Chondrocyte (in vitro differentiated cells): Measurements from ENCODE around the gene SYNC. TPM values are rescaled to one million over a fixed set of nuclear protein-coding genes. Genes with fewer than 3 reads are reported as not detected.
"Not testable (repeated sequence)": the region's sequence is repeated elsewhere in the genome, so short reads cannot be mapped to it uniquely, and the experiment has no call there.

Experiments used
- DNase-seq: peaks from one replicate; pipeline ENCODE4 v3.0.0; 2021; ENCODE audit warnings: mixed read lengths, low spot score
- H3K27ac Mint-ChIP-seq: one replicate; pipeline ENCODE4 v1.8.0; 2021; ENCODE audit warnings: mild to moderate bottlenecking, moderate library complexity, mixed read lengths; ENCODE audit not compliant: unreplicated experiment
- H3K27me3 Mint-ChIP-seq: 2 replicates; pipeline ENCODE4 v1.8.0; 2021; ENCODE audit warnings: low read depth, mixed read lengths
- H3K36me3 Mint-ChIP-seq: 2 replicates; pipeline ENCODE4 v1.8.0; 2021; ENCODE audit warnings: low read depth, mixed read lengths
- H3K4me1 Mint-ChIP-seq: 2 replicates; pipeline ENCODE4 v1.8.0; 2021; ENCODE audit warnings: low read depth, mild to moderate bottlenecking, mixed read lengths
- H3K4me3 Mint-ChIP-seq: one replicate; pipeline ENCODE4 v1.8.0; 2021; ENCODE audit warnings: mild to moderate bottlenecking, moderate library complexity, mixed read lengths; ENCODE audit not compliant: unreplicated experiment
- H3K9me3 Mint-ChIP-seq: 2 replicates; pipeline ENCODE4 v1.8.0; 2021; ENCODE audit warnings: low read depth, mixed read lengths
- CTCF ChIP-seq: fragments of 200-600 bp; sonication (generic); IDR thresholded peaks from 2 replicates; pipeline ENCODE4 v1.5.0; 2021; ENCODE audit warnings: antibody characterized with exemption, mild to moderate bottlenecking, moderate library complexity
- total RNA-seq: library from RNA; stranded (reverse); gene quantifications from 3 replicates; pipeline ENCODE4 v1.2.1, GENCODE V29; 2021

The SYNC gene
- total RNA-seq, 1 donor from 2014 or later, result 71.8 TPM

GRCh38 chr1:32650248-32650751, 52.3 kb downstream of the SYNC start, which contains the start of gene ZBTB8OS:
Gene ZBTB8OS, minus strand, starts transcription at chr1:32650550. Its CDS starts 21 bp downstream, at chr1:32650529.
- H3K27ac Mint-ChIP-seq, result peak within 1 kb of the TSS; percentile 99
- peaks cover 44% of the 10 kb centered on the region for H3K4me1 Mint-ChIP-seq
- peak; percentile 93 for DNase-seq
- no peak for TF ChIP-seq CTCF
- H3K27me3 Mint-ChIP-seq, result no peaks in the 10 kb centered on the region
- H3K36me3 Mint-ChIP-seq, result peaks cover 4% of the 10 kb centered on the region
- no peaks in the 10 kb centered on the region for H3K9me3 Mint-ChIP-seq
- H3K4me3 Mint-ChIP-seq, result peak within 1 kb of the TSS; percentile 92

- Mint-ChIP-seq H3K4me1 (peaks cover 29% of the 10 kb centered on the region), H3K27me3 (no peaks in the 10 kb centered on the region), H3K4me3 (no peak overlapping the region), H3K9me3 (no peaks in the 10 kb centered on the region), H3K36me3 (no peaks in the 10 kb centered on the region), H3K27ac (peak overlapping the region; percentile 3)
- no peak for TF ChIP-seq CTCF
- no peak for DNase-seq
Measured at GRCh38 chr1:32647308-32648134, 55.0 kb downstream of the SYNC start.

GRCh38 chr1:32644426-32644825, 58.1 kb downstream of the SYNC start:
- TF ChIP-seq CTCF, result no peak
- Mint-ChIP-seq H3K4me3 (no peak overlapping the region), H3K27ac (no peak overlapping the region), H3K9me3 (no peaks in the 10 kb centered on the region), H3K4me1 (peaks cover 18% of the 10 kb centered on the region), H3K27me3 (no peaks in the 10 kb centered on the region), H3K36me3 (no peaks in the 10 kb centered on the region)
- DNase-seq, result no peak

GRCh38 chr1:32642292-32642827, 60.2 kb downstream of the SYNC start:
- not testable (repeated sequence) for H3K27me3 Mint-ChIP-seq, H3K9me3 Mint-ChIP-seq, H3K4me3 Mint-ChIP-seq, H3K4me1 Mint-ChIP-seq, H3K27ac Mint-ChIP-seq, H3K36me3 Mint-ChIP-seq, DNase-seq

GRCh38 chr1:32639489-32640075, 63.0 kb downstream of the SYNC start:
- no peak overlapping the region for H3K4me3 Mint-ChIP-seq
- H3K9me3 Mint-ChIP-seq, result no peaks in the 10 kb centered on the region
- H3K27me3 Mint-ChIP-seq, result no peaks in the 10 kb centered on the region
- no peak for DNase-seq
- H3K4me1 Mint-ChIP-seq, result peaks cover 15% of the 10 kb centered on the region
- H3K27ac Mint-ChIP-seq, result peak overlapping the region; percentile 74
- TF ChIP-seq CTCF, result no peak
- no peaks in the 10 kb centered on the region for H3K36me3 Mint-ChIP-seq
